Progenitor cell of endocrine pancreas (in vitro differentiated cells): Measurements from ENCODE around the gene TTC19. TPM values are rescaled to one million over a fixed set of nuclear protein-coding genes. Genes with fewer than 3 reads are reported as not detected.
A peak's percentile ranks its signal among the peaks of the same experiment; 100 is the strongest.
"Not testable (repeated sequence)": the region's sequence is repeated elsewhere in the genome, so short reads cannot be mapped to it uniquely, and the experiment has no call there.

ENCODE experiments used
- DNase-seq: peaks from one replicate; pipeline ENCODE4 v3.0.0; 2021; ENCODE audit warnings: low spot score; ENCODE audit not compliant: unreplicated experiment
- H3K27ac Mint-ChIP-seq: 2 replicates; pipeline ENCODE4 v1.8.0; 2021; ENCODE audit warnings: mild to moderate bottlenecking, moderate library complexity, mixed read lengths
- H3K27me3 Mint-ChIP-seq: 2 replicates; pipeline ENCODE4 v1.8.0; 2021; ENCODE audit warnings: mixed read lengths
- H3K36me3 Mint-ChIP-seq: 2 replicates; pipeline ENCODE4 v1.8.0; 2022; ENCODE audit warnings: mixed read lengths; ENCODE audit not compliant: insufficient read depth
- H3K4me1 Mint-ChIP-seq: 2 replicates; pipeline ENCODE4 v1.8.0; 2021; ENCODE audit warnings: low read depth, mixed read lengths
- H3K4me3 Mint-ChIP-seq: 2 replicates; pipeline ENCODE4 v1.8.0; 2021; ENCODE audit warnings: low read depth, mild to moderate bottlenecking, moderate library complexity, mixed read lengths
- H3K9me3 Mint-ChIP-seq: 2 replicates; pipeline ENCODE4 v1.8.0; 2021; ENCODE audit warnings: low read depth, mixed read lengths
- total RNA-seq: library from RNA; stranded (reverse); gene quantifications from 2 replicates; pipeline ENCODE4 v1.2.1, GENCODE V29; 2021
- TF ChIP-seq, protein P1 (sequence below): fragments of 200-600 bp; sonication (generic); IDR thresholded peaks from one replicate; pipeline ENCODE4 v1.5.0; 2021; ENCODE audit warnings: antibody characterized with exemption, mild to moderate bottlenecking; ENCODE audit not compliant: unreplicated experiment

TTC19 gene
- total RNA-seq, 1 donor from 2014 or later: 42.5 TPM

DNA sequence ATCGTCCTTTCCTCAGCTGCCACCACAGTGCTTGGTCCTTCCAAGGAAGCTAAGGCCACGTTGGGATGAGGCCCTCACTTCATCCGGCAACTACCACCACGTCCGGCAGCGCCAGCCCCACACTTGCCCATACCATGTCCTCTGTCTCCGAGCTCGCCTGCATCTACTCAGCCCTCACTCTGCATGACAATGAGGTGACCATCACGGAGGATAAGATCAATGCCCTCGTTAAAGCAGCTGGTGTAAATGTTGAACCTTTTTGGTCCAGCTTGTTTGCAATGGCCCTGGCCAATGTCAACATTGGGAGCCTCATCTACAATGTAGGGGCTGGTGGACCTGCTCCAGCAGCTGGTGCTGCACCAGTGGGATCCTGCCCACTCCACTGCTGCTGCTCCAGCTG, 44.9 kb downstream of the TTC19 start:
- TF ChIP-seq, protein P1, sequence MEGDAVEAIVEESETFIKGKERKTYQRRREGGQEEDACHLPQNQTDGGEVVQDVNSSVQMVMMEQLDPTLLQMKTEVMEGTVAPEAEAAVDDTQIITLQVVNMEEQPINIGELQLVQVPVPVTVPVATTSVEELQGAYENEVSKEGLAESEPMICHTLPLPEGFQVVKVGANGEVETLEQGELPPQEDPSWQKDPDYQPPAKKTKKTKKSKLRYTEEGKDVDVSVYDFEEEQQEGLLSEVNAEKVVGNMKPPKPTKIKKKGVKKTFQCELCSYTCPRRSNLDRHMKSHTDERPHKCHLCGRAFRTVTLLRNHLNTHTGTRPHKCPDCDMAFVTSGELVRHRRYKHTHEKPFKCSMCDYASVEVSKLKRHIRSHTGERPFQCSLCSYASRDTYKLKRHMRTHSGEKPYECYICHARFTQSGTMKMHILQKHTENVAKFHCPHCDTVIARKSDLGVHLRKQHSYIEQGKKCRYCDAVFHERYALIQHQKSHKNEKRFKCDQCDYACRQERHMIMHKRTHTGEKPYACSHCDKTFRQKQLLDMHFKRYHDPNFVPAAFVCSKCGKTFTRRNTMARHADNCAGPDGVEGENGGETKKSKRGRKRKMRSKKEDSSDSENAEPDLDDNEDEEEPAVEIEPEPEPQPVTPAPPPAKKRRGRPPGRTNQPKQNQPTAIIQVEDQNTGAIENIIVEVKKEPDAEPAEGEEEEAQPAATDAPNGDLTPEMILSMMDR: no peak
- H3K4me1 Mint-ChIP-seq: no peaks in the 10 kb centered on the region
- peaks cover 31% of the 10 kb centered on the region for H3K36me3 Mint-ChIP-seq
- peak overlapping the region; percentile 75 for H3K27ac Mint-ChIP-seq
- H3K9me3 Mint-ChIP-seq: no peaks in the 10 kb centered on the region
- no peak for DNase-seq
- H3K4me3 Mint-ChIP-seq: no peak overlapping the region
- H3K27me3 Mint-ChIP-seq: no peaks in the 10 kb centered on the region

GRCh38 chr17:16046966-16047365, 47.3 kb downstream of the TTC19 start:
- peaks cover 31% of the 10 kb centered on the region for H3K36me3 Mint-ChIP-seq
- no peak overlapping the region for H3K4me3 Mint-ChIP-seq
- no peak for DNase-seq
- TF ChIP-seq, protein P1: no peak
- H3K4me1 Mint-ChIP-seq: no peaks in the 10 kb centered on the region
- no peak overlapping the region for H3K27ac Mint-ChIP-seq
- H3K27me3 Mint-ChIP-seq: no peaks in the 10 kb centered on the region
- H3K9me3 Mint-ChIP-seq: no peaks in the 10 kb centered on the region

DNA sequence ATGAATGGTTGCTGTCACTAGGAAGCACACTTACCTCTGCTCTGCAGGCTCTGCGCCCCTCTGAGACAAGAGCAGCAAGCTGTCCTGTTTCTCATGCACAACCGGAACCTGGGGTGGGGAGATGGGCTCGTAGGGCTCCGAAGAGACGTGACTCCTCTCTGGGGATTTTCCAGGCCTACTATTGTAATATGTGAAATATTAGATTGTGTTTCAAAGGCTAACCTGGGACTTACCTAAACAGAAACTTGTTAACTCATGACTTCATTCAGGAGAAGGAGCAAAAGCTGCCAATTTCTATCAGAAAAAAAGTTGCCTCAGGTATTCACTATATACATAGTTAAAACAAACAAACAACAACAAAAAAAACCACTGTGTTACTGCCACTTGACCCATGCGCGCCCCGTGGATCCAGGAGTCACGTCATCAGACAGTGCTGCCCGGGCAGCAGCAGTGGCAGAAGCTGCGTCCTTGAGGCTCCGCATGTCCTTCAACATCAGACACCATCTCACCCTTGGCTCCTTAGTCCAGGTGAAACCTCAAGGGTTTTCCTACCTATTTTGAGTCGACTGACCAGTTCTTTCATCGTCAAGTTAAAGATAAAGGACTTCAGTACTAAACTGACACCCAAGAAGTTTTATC, 49.3 kb downstream of the TTC19 start:
- peak overlapping the region; percentile 37 for H3K27ac Mint-ChIP-seq

DNA sequence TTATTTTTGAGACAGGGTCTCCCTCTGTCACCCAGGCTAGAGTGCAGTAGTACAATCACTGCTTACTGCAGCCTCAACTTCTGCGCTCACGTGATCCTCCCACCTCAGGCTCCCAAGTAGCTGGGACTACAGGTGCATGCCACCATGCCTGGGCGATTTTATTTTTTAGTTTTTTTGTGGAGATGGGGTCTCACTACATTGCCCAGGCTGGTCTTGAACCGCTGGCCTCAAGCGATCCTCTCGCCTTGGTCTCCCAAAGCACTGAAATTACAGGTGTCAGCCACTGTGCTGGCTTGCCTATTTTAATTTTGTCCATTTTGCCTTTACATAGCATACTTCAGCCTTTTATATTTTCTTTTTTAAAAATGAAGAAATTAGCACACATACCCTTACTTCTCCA, 51.2 kb downstream of the TTC19 start:
- Mint-ChIP-seq H3K4me3 (no peak overlapping the region), H3K9me3 (peaks cover 17% of the 10 kb centered on the region), H3K27ac (no peak overlapping the region), H3K4me1 (no peaks in the 10 kb centered on the region), H3K36me3 (peaks cover 51% of the 10 kb centered on the region), H3K27me3 (no peaks in the 10 kb centered on the region)
- TF ChIP-seq, protein P1: no peak
- DNase-seq: no peak

More for the DNA sequence above, 49.3 kb downstream of the TTC19 start:
- no peak overlapping the region for H3K4me3 Mint-ChIP-seq
- H3K4me1 Mint-ChIP-seq: no peaks in the 10 kb centered on the region
- no peak for DNase-seq
- peaks cover 40% of the 10 kb centered on the region for H3K36me3 Mint-ChIP-seq
- TF ChIP-seq, protein P1: no peak
- H3K27me3 Mint-ChIP-seq: no peaks in the 10 kb centered on the region
- peaks cover 9% of the 10 kb centered on the region for H3K9me3 Mint-ChIP-seq

DNA sequence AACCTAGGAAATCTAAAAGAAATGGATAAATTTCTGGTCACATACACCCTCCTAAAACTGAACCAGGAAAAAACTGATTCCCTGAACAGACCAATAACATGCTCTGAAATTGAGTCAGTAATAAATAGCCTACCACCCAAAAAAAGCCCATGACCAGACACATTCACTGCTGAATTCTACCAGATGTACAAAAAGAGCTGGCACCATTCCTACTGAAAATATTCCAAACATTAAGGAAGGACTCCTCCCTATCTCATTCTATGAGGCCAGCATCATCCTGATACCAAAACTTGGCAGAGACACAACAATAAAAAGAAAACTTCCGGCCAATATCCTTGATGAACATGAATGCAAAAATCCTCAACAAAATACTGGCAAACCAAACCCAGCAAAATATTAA, 52.9 kb downstream of the TTC19 start:
- TF ChIP-seq, protein P1: no peak
- Mint-ChIP-seq H3K4me1 (no peaks in the 10 kb centered on the region), H3K27me3 (no peaks in the 10 kb centered on the region), H3K9me3 (peaks cover 17% of the 10 kb centered on the region), H3K4me3 (no peak overlapping the region), H3K36me3 (peaks cover 49% of the 10 kb centered on the region), H3K27ac (no peak overlapping the region)
- no peak for DNase-seq

DNA sequence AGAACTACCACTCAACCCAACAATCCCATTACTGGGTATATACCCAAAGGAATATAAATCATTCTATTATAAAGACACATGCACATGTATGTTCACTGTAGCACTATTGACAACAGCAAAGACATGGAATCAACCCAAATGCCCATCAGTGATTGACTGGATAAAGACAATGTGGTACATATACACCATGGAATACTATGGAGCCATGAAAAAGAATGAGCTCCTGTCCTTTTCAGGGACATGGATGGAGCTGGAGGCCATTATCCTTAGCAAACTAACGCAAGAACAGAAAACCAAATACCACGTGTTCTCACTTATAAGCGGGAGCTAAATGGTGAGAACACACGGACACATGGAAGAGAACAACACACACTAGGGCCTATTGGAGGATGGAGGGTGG, 55.5 kb downstream of the TTC19 start:
- H3K36me3 Mint-ChIP-seq: peaks cover 54% of the 10 kb centered on the region
- not testable (repeated sequence) for H3K4me3 Mint-ChIP-seq, H3K27ac Mint-ChIP-seq, H3K27me3 Mint-ChIP-seq, DNase-seq, H3K4me1 Mint-ChIP-seq
- peaks cover 17% of the 10 kb centered on the region for H3K9me3 Mint-ChIP-seq
